WERI-Rb-1 (cell line): Measurements from ENCODE around the gene SVIL.
"Not testable (repeated sequence)": the region's sequence is repeated elsewhere in the genome, so short reads cannot be mapped to it uniquely, and the experiment has no call there.

Experiments
- DNase-seq: peaks from one replicate; pipeline ENCODE4 v3.0.0-alpha.2; 2020
- H3K27ac ChIP-seq: fragments of 250-450 bp; sonication (Bioruptor Pico); 2 replicates; pipeline ENCODE4 v1.5.1; 2020; ENCODE audit warnings: mild to moderate bottlenecking, moderate library complexity
- H3K27me3 ChIP-seq: fragments of 250-450 bp; sonication (Bioruptor Pico); 2 replicates; pipeline ENCODE4 v1.5.1; 2021; ENCODE audit warnings: mild to moderate bottlenecking, low read depth, moderate library complexity; ENCODE audit not compliant: insufficient read depth, severe bottlenecking
- H3K36me3 ChIP-seq: fragments of 250-450 bp; sonication (Bioruptor Pico); 2 replicates; pipeline ENCODE4 v1.5.1; 2020; ENCODE audit warnings: mild to moderate bottlenecking, moderate library complexity
- H3K4me3 ChIP-seq: 2 replicates; pipeline ENCODE4 v1.5.1; 2011; ENCODE audit warnings: low read depth, mild to moderate bottlenecking, control low read depth, low read length
- H3K9me3 ChIP-seq: fragments of 250-450 bp; sonication (Bioruptor Pico); 2 replicates; pipeline ENCODE4 v1.5.1; 2021; ENCODE audit warnings: mild to moderate bottlenecking, moderate library complexity; ENCODE audit not compliant: severe bottlenecking
- CTCF ChIP-seq: IDR thresholded peaks from 2 replicates; pipeline ENCODE4 v1.5.1; 2011; ENCODE audit warnings: low read depth, mild to moderate bottlenecking, control low read depth, inconsistent platforms, low read length

Gene SVIL

GRCh38 chr10:29455095-29455494, 179.7 kb downstream of the SVIL start:
- no peaks in the 10 kb centered on the region for H3K27me3 ChIP-seq
- no peak overlapping the region for H3K4me3 ChIP-seq
- H3K9me3 ChIP-seq: no peaks in the 10 kb centered on the region
- TF ChIP-seq CTCF: no peak
- DNase-seq: no peak
- H3K27ac ChIP-seq: no peak overlapping the region
- H3K36me3 ChIP-seq: no peaks in the 10 kb centered on the region

GRCh38 chr10:29454250-29454649, 180.5 kb downstream of the SVIL start:
- no peak for DNase-seq
- Histone ChIP-seq H3K27ac (no peak overlapping the region), H3K4me3 (no peak overlapping the region), H3K27me3 (no peaks in the 10 kb centered on the region), H3K36me3 (no peaks in the 10 kb centered on the region), H3K9me3 (no peaks in the 10 kb centered on the region)
- TF ChIP-seq CTCF: no peak

DNA sequence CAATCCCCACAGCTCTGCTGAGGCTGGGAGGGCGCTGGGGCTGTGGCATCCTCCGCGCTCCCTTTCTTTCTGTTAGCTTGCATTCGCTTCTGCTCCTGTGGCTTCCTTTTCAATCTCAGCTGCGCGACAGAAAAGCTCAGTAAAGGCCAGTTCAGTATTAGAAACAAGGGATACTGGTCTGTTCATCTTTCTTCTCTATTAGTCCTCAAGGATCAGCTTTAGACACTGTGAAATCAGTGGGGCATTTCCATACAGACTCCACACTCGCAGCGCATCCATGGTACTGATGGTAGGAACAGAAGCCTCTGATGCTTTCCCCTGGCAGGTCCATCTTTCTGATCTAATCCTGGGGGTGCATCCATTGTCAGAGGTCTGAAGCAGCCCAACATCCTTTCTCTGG, 182.2 kb downstream of the SVIL start:
- peaks cover 4% of the 10 kb centered on the region for H3K27me3 ChIP-seq
- TF ChIP-seq CTCF: no peak
- no peak for DNase-seq
- H3K36me3 ChIP-seq: no peaks in the 10 kb centered on the region
- H3K27ac ChIP-seq: no peak overlapping the region
- H3K4me3 ChIP-seq: no peak overlapping the region
- H3K9me3 ChIP-seq: no peaks in the 10 kb centered on the region

DNA sequence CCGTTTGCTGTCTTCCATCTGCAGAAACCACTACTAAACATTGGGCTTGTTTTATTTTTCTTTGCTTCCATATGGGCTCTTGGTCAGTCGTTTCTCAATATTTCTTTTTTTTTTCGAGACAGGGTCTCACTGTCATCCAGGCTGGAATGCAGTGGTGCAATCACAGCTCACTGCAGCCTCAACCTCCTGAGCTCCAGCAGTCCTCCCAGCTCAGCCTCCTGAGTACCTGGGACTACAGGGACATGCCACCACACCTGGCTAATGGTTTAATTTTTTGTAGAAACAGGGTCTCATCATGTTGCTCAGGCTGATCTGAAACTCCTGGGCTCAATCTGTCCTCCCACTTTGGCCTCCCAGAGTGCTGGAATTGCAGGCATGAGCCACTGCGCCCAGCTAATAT, 182.8 kb downstream of the SVIL start:
- no peaks in the 10 kb centered on the region for H3K36me3 ChIP-seq
- DNase-seq: no peak
- H3K4me3 ChIP-seq: no peak overlapping the region
- no peak for TF ChIP-seq CTCF
- H3K9me3 ChIP-seq: no peaks in the 10 kb centered on the region
- no peak overlapping the region for H3K27ac ChIP-seq
- peaks cover 4% of the 10 kb centered on the region for H3K27me3 ChIP-seq

DNA sequence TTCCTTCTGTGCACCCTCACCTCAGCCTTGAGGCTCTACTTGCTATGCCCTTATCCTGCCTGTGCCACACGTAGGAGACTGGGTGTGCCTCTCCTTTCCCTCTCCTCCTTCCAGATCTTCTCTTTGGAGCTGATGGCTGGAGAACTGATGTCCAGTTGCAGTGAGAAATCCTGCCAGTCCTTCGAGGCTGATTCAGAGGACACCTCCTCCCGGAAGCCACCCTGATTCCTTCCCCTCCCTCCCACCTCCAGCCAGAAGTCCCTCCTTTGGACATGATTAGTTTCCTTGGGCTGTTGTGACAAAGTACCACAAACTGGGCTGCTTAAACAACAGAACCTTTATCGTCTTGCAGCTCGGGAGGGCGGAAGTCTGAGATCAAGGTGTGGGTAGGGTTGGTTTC, 184.4 kb downstream of the SVIL start:
- DNase-seq: no peak
- Histone ChIP-seq H3K27me3 (peaks cover 4% of the 10 kb centered on the region), H3K4me3 (no peak overlapping the region), H3K36me3 (no peaks in the 10 kb centered on the region), H3K27ac (no peak overlapping the region), H3K9me3 (no peaks in the 10 kb centered on the region)
- TF ChIP-seq CTCF: no peak

- not testable (repeated sequence) for H3K27ac ChIP-seq, H3K36me3 ChIP-seq, H3K27me3 ChIP-seq, H3K9me3 ChIP-seq, H3K4me3 ChIP-seq
- peak; percentile 61 for DNase-seq
- peak; percentile 61 for TF ChIP-seq CTCF
These were observed 185.8 kb downstream of the SVIL start for GRCh38 chr10:29448756-29449592.
